CD4-positive, alpha-beta T cell (primary cell): ENCODE measurements around the gene VPS41. TPM values are rescaled to one million over a fixed set of nuclear protein-coding genes. Genes with fewer than 3 reads are reported as not detected.

Source experiments
- ATAC-seq: fragments of 200-7000 bp; cut with Tn5 transposase; one replicate; pipeline ENCODE4 v1.10.0; 2022; ENCODE audit warnings: mild to moderate bottlenecking; ENCODE audit not compliant: poor library complexity
- CTCF ChIA-PET: fragments of 350-600 bp; sonication (Branson Sonifier 250); formaldehyde crosslinking; loops from one replicate; lab custom pipeline; 2021; ENCODE audit warnings: antibody characterized with exemption, inconsistent platforms; lab: Charles Lee
- POLR2A ChIA-PET: fragments of 350-600 bp; sonication (Branson Sonifier 250); formaldehyde crosslinking; loops from one replicate; lab custom pipeline; 2021; ENCODE audit warnings: antibody characterized with exemption, inconsistent platforms; lab: Charles Lee
- DNase-seq, 14 experiments: peaks; one replicate each; pipeline ENCODE4 v3.0.0-alpha.2; 2013 to 2020; ENCODE audit warnings: mixed read lengths in 2 of 14
- H3K27ac ChIP-seq, 2 donors: one replicate each; pipeline versions ENCODE4 v1.5.1 to v1.7.0; 2013; ENCODE audit warnings: low read length in 2 of 2, low read depth in 1 of 2, mild to moderate bottlenecking in 1 of 2
- H3K27me3 ChIP-seq, 2 experiments: 1 replicate in 1 of 2; 2 replicates in 1 of 2; pipeline versions ENCODE4 v1.6.1 to v1.7.0; 2013; ENCODE audit warnings: low read length in 2 of 2, control low read depth in 1 of 2, mild to moderate bottlenecking in 1 of 2, moderate library complexity in 1 of 2; ENCODE audit not compliant: insufficient read depth in 2 of 2, control insufficient read depth in 1 of 2
- H3K36me3 ChIP-seq: one replicate; pipeline ENCODE4 v1.6.1; 2013; ENCODE audit warnings: low read length, control low read depth; ENCODE audit not compliant: insufficient read depth
- H3K4me1 ChIP-seq: one replicate; pipeline ENCODE4 v1.6.1; 2013; ENCODE audit warnings: low read length, control low read depth; ENCODE audit not compliant: insufficient read depth
- H3K4me3 ChIP-seq: one replicate; pipeline ENCODE4 v1.5.1; 2013; ENCODE audit warnings: mild to moderate bottlenecking, low read length, moderate library complexity
- H3K9me3 ChIP-seq, 2 experiments: 1 replicate in 1 of 2; 2 replicates in 1 of 2; pipeline versions ENCODE4 v1.6.1 to v1.7.0; 2013; ENCODE audit warnings: low read length in 2 of 2, mild to moderate bottlenecking in 2 of 2, control low read depth in 1 of 2, moderate library complexity in 1 of 2; ENCODE audit not compliant: control insufficient read depth in 1 of 2, insufficient read depth in 1 of 2
- H3K27ac Mint-ChIP-seq: one replicate; pipeline ENCODE4 v1.8.0; 2020; ENCODE audit warnings: mixed read lengths
- H3K27me3 Mint-ChIP-seq: one replicate; pipeline ENCODE4 v1.8.0; 2021; ENCODE audit warnings: mixed read lengths
- H3K36me3 Mint-ChIP-seq: one replicate; pipeline ENCODE4 v1.8.0; 2021; ENCODE audit warnings: low read depth, mixed read lengths
- H3K4me1 Mint-ChIP-seq: one replicate; pipeline ENCODE4 v1.8.0; 2021; ENCODE audit warnings: low read depth, mixed read lengths
- H3K4me3 Mint-ChIP-seq: one replicate; pipeline ENCODE4 v1.8.0; 2020; ENCODE audit warnings: mild to moderate bottlenecking, mixed read lengths
- H3K9me3 Mint-ChIP-seq: one replicate; pipeline ENCODE4 v1.8.0; 2020; ENCODE audit warnings: mixed read lengths
- intact Hi-C, 2 experiments: fragments of 100-400 bp; cut with DNase I in 1 of 2; cut with micrococcal nuclease in 1 of 2; formaldehyde crosslinking; loops; one replicate each; pipeline versions ENCODE4 v1.15.1 to v1.9.0; 2023 to 2025; cut with DNase I, micrococcal nuclease
- total RNA-seq, 174 experiments: library from RNA in 2 of 174; stranded (reverse) in 2 of 174; gene quantifications; one replicate each; pipeline ENCODE4 v1.2.3 and lab custom pipeline; 2021 to 2026
- TF ChIP-seq, protein P1 (sequence below): fragments of 200-600 bp; IDR thresholded peaks from one replicate; pipeline ENCODE4 v1.8.0; 2022; ENCODE audit warnings: antibody characterized with exemption, mild to moderate bottlenecking

Gene VPS41
- total RNA-seq, 2 experiments from 2014 or later = 19.4 to 22.9 TPM

DNA sequence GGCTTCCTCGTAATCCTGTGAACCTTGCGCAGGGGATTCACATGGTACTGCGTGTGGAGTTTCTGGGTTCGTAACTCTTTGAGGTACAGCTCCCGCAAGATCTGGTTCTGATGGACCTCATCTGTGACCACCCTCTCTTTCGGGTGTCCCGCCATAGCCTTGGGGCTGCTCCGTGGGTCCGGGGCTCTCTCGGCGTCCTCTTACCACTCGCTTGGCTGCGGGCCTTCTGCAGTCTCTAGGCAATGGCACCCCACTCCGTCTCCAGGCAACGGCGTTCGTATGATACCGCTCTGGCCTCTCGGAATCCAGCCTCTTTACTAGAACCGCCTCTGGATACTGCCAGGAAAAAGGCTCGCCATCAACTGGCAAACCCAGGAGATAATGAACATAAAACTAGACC, 223.1 kb downstream of the VPS41 start:
- Mint-ChIP-seq H3K27ac (no peak overlapping the region), H3K9me3 (no peaks in the 10 kb centered on the region), H3K27me3 (no peaks in the 10 kb centered on the region), H3K4me1 (no peaks in the 10 kb centered on the region), H3K4me3 (no peak overlapping the region), H3K36me3 (no peaks in the 10 kb centered on the region)
- no peaks in the 10 kb centered on the region for H3K36me3 ChIP-seq
- no peak for ATAC-seq
- ChIA-PET CTCF (no interaction called here), POLR2A (no interaction called here)
- intact Hi-C loops = no loop called here
- H3K4me1 ChIP-seq = no peaks in the 10 kb centered on the region
- no peak overlapping the region for H3K27ac ChIP-seq
- TF ChIP-seq, protein P1, sequence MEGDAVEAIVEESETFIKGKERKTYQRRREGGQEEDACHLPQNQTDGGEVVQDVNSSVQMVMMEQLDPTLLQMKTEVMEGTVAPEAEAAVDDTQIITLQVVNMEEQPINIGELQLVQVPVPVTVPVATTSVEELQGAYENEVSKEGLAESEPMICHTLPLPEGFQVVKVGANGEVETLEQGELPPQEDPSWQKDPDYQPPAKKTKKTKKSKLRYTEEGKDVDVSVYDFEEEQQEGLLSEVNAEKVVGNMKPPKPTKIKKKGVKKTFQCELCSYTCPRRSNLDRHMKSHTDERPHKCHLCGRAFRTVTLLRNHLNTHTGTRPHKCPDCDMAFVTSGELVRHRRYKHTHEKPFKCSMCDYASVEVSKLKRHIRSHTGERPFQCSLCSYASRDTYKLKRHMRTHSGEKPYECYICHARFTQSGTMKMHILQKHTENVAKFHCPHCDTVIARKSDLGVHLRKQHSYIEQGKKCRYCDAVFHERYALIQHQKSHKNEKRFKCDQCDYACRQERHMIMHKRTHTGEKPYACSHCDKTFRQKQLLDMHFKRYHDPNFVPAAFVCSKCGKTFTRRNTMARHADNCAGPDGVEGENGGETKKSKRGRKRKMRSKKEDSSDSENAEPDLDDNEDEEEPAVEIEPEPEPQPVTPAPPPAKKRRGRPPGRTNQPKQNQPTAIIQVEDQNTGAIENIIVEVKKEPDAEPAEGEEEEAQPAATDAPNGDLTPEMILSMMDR = no peak
- DNase-seq = no peak
- no peaks in the 10 kb centered on the region for H3K27me3 ChIP-seq
- peaks cover 0 to 9% of the 10 kb centered on the region in 2 experiments for H3K9me3 ChIP-seq
- no peak overlapping the region for H3K4me3 ChIP-seq

DNA sequence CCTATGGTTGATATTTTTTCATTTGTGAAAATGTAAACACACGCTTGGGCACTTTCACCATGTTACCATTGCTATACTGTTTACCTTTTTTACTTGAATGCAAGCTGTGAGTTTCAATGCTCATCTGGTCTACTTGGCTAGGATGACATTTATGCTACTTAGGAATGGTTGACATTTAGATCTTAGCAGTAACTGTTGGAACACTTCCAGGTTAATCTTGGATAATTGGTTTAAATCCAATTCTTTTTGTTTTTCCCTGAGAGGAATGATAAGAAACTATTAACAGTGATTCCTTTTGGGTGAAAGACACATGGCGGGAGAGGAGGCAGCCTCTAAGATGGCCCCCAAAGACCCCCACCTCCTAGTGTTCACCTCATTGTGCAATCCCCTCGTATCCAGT, 226.4 kb downstream of the VPS41 start:
- no peak overlapping the region for H3K27ac Mint-ChIP-seq
- intact Hi-C loops = no loop called here

DNA sequence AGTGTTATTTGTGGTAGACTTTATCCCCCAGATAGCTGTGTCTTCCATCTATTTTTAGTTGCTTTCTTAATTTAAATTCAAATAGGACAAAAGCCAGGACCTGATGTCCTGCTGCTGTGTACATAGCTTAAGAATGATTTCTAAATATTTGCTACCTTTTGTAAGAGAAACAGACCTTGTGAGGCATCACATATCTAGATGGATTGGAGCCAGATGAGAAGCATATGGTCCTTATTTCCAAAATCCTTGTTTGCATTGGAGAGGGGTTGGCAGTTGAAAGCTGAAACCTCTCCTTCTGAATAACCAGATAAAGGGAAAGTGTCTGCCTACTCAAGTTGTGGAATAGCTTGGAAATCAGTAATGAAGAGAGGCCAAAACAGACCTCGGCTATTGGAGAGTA, 227.1 kb downstream of the VPS41 start:
- Histone ChIP-seq H3K27ac (no peak overlapping the region), H3K36me3 (no peaks in the 10 kb centered on the region), H3K9me3 (peaks cover 0 to 9% of the 10 kb centered on the region in 2 experiments), H3K27me3 (no peaks in the 10 kb centered on the region), H3K4me3 (no peak overlapping the region), H3K4me1 (no peaks in the 10 kb centered on the region)
- intact Hi-C loops = no loop called here
- H3K27me3 Mint-ChIP-seq = no peaks in the 10 kb centered on the region
- H3K4me1 Mint-ChIP-seq = no peaks in the 10 kb centered on the region
- POLR2A ChIA-PET = no interaction called here
- no peaks in the 10 kb centered on the region for H3K9me3 Mint-ChIP-seq
- H3K36me3 Mint-ChIP-seq = no peaks in the 10 kb centered on the region
- no peak overlapping the region for H3K27ac Mint-ChIP-seq
- CTCF ChIA-PET = no interaction called here
- H3K4me3 Mint-ChIP-seq = no peak overlapping the region
- DNase-seq (no peak), ATAC-seq (no peak)
- TF ChIP-seq, protein P1 = no peak

More for the DNA sequence above, 226.4 kb downstream of the VPS41 start:
- Histone ChIP-seq H3K27ac (no peak overlapping the region), H3K27me3 (no peaks in the 10 kb centered on the region), H3K4me1 (no peaks in the 10 kb centered on the region), H3K4me3 (no peak overlapping the region), H3K36me3 (no peaks in the 10 kb centered on the region), H3K9me3 (peaks cover 0 to 9% of the 10 kb centered on the region in 2 experiments)
- ChIA-PET CTCF (no interaction called here), POLR2A (no interaction called here)
- H3K36me3 Mint-ChIP-seq = no peaks in the 10 kb centered on the region
- no peak for ATAC-seq
- no peak for DNase-seq
- no peaks in the 10 kb centered on the region for H3K27me3 Mint-ChIP-seq
- TF ChIP-seq, protein P1 = no peak
- no peaks in the 10 kb centered on the region for H3K9me3 Mint-ChIP-seq
- no peak overlapping the region for H3K4me3 Mint-ChIP-seq
- H3K4me1 Mint-ChIP-seq = no peaks in the 10 kb centered on the region
